GM18519 (cell line): ENCODE data around the gene PSRC1.

Experiments
- ATAC-seq: cut with Tn5 transposase; IDR thresholded peaks from one replicate; pipeline ENCODE4 v1.9.1; 2021; ENCODE audit warnings: mild to moderate bottlenecking, moderate library complexity; ENCODE audit not compliant: unreplicated experiment, low FRiP score

Gene PSRC1

DNA sequence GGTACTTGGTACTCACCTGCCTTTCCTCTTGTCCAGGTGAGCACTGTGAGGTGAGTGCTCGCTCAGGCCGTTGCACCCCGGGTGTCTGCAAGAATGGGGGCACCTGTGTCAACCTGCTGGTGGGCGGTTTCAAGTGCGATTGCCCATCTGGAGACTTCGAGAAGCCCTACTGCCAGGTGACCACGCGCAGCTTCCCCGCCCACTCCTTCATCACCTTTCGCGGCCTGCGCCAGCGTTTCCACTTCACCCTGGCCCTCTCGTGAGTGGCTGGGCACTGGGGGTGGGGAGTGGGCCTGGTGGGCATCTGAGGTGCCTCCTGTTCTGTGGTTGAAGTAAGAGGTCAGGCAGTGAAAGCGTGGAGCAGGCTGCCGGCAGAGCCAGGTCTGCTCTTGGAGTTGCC lies 21.9 kb downstream of the PSRC1 start:
- ATAC-seq, result no peak

DNA sequence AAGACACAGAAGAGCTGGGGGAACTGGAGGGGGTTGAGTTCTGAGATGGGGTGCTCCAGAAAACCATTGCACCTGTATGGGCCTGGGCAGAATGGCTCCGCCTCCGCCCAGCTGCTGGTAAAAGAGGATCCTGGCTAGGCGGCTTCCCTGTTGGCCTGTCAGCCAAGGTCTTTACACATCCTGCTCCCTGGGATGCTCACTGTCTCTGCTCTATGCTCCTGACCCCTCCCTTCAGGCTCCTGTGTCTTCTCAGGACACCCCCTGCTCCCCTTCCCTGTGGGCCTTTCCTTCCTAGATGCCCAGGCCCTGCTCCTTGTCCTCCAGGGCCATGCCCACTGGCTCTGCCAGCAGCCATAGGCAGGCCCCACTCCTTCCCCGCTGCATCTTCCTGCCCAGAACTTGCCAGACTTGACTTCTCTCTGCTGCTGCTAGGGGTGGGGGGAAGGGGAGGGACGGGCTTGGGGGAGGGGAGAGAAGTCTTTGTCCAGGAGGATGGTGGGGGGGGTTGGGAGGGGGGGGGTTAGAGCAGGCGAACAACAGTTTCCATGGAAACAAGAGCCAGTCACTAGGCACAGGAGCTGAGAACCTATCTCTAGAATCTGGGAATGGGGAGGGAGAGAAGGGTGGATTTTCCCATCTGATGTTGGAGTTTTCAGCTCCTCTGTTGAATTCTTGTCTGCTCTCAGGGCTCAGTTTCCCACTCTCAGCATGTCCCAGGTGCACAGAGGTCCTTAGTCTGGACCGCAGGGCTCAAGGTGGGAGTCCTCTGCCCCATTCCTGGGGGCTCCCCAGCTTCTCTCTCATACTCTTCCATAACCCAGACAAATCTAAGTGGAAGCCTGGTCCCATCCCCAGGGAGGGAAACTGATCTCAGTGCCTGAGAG lies 23.0 kb downstream of the PSRC1 start:
- no peak for ATAC-seq

DNA sequence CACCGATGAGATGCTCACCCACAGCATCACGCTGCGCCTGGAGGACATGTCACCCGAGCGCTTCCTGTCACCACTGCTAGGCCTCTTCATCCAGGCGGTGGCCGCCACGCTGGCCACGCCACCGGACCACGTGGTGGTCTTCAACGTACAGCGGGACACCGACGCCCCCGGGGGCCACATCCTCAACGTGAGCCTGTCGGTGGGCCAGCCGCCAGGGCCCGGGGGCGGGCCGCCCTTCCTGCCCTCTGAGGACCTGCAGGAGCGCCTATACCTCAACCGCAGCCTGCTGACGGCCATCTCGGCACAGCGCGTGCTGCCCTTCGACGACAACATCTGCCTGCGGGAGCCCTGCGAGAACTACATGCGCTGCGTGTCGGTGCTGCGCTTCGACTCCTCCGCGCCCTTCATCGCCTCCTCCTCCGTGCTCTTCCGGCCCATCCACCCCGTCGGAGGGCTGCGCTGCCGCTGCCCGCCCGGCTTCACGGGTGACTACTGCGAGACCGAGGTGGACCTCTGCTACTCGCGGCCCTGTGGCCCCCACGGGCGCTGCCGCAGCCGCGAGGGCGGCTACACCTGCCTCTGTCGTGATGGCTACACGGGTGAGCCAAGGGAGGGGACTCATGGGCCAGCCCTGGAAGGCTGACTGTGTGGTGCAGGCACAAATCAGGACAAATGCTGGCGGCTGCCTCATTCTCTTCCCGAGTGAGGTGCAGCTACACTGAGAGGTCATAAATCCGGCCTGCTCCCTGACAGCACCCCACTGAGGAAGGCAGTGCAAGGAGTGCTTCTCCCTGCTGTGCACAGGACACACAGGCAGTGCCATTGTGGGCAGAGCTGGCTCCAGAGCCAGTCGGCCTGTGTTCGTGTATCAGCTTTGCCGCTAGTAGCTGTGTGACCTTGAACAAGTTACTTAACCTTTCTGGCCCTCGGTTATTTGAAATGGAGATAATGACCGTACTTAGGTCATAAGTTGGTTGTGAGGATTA lies 24.2 kb downstream of the PSRC1 start:
- ATAC-seq, result no peak

DNA sequence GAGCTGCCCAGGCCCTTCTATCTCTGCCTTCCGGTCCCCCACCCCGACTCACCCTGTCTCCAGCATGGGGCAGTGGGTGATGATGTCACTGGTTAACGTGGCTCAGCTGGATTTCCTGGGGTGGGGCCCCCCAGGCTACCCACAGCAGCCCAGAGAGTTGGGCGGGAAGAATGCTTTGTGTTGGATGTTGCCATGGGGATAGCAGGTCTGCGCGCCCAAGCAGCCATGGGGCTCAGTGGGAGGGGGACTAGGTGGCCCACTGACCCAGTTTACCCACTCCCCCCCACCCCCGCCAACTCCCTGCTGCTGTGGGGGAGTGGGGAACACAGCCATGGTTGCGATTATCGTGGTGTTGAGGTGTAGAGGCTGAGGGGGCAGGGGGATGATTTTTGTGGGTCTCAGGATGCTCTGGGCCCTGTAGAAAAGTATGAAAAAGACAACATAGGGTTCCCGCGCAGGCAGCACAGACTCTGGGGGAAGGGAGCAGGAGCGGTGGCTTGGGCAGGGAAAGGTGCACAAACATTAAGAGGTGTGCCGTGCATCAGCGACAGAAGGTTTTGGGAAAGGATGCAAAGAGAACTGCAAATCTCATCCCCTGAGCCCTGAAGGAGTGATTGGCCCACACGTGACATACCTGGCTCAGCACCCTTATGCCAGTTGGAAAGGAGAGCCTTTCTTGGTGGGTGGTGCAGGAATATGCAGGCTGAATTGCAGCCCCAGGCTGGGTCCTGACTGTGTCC lies 25.1 kb downstream of the PSRC1 start:
- no peak for ATAC-seq

DNA sequence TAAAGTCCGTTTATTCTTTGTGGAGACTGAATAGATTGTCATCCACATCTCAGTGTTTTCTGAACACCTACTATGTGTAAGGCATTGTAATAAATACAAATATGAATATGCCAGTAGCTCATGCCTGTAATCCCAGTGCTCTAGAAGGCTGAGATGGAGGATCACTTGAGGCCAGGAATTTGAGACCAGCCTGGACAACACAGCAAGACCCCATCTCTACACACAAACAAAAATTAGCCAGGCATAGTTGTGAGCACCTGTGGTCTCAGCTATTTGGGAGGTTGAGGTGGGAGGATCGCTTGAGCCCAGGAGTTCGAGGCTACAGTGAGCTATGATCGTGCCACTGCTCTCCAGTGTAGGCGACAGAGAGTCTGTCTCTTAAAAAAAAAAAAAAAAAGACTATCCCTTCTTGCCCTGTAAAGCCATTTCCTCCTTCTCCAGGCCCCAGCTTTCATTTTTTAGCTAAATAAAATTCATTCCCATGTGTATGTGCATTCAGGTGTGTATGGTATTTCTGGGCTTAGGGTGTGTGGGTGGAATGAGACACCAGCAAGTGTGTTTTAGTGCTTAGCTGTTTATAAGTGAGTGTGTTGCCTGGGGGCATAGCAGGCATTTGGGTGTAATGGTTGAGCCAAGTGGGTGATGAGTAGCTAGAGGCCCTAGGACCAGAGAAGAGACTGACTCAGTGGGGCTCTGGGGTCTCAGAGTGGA lies 25.8 kb downstream of the PSRC1 start:
- ATAC-seq, result no peak

DNA sequence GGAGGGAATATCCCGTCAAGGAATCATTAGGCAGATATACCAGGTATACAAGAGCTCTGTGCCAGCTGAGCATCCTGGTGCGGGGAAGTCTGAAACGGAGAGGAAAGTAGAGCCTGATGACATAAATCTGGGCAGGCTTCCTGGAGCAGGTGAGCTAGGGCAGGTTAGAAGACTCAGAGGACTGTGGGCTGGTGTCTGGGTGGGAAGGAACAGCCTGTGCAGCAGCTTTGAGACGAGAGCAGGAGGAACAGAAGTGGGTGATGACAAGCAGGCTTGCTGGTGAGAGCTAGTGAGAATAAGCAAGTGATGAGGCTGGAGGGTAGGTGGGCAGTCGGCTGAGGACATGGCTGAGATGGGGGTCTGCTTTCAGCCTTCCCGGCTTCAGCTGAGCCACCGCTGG lies 26.9 kb downstream of the PSRC1 start:
- no peak for ATAC-seq

DNA sequence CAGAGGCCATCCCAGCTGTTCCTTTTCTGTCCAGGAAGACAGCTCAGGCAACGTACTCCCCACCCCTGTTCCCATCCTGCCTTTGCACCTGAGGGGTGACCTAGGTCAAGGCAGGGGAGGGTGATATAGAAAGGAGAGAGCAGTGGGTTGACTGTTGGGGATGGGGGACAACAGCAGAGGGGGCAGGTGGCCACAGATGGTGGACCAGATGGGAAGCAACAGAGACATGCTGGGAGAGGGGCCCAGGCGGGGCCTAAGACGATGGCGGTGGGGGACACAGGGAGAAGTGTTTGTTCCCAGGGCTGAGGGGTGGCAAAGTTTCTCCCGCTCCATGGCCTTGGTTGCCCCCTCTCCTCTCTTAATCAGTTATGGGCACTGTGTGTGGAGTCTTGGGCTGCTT lies 27.3 kb downstream of the PSRC1 start:
- ATAC-seq, result no peak

DNA sequence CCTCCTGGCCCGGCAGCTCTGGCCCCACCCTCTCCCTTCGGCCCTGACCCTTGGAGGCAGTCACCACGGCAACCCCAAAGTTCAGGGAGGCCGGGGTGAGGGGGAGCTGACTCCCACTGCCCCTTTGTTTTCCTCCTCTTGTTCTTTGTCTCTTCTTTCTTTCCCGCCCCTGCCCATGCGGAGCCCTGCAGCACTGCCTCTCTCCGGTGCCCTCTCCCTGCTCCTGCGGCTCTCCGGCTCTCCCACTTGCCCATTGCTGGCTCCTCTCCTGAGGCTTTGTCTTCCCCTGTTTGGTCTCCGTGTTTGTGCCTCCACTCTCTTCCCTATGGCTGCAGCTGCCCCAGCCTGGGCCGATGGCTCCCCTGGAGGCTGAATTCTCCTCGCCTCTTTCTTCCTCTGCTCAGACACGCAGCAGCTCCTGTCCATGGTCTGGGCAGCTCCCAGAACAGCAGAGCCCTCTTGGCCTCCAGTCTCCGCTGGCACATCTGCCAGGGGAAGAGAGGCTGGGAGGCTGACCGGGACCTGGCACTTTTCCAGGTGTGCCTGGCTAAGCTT lies 27.8 kb downstream of the PSRC1 start:
- ATAC-seq, result no peak

DNA sequence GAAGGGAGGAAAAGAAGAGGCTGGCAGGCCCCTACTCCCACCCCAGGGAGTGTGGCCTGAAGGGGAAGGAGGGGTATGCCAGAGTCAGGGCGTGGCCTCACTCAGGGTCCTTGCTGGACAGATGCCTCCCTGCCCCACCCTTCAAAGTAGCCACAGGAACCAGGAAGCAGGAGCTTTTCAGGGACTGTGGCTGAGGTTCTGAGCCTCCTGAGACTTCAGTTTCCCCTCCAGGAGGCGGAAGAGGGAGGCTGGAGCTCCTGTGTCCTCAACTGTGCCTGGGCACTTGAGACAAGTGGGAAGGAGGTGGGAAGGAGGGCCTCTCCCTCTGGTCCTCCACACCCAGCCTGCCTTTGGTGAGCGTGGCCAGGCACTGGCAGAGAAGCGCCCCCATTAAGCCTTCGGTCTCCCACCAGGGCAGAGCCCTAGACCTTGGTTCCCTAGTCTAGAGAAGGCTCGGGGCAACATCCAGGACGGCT lies 28.3 kb downstream of the PSRC1 start:
- no peak for ATAC-seq

DNA sequence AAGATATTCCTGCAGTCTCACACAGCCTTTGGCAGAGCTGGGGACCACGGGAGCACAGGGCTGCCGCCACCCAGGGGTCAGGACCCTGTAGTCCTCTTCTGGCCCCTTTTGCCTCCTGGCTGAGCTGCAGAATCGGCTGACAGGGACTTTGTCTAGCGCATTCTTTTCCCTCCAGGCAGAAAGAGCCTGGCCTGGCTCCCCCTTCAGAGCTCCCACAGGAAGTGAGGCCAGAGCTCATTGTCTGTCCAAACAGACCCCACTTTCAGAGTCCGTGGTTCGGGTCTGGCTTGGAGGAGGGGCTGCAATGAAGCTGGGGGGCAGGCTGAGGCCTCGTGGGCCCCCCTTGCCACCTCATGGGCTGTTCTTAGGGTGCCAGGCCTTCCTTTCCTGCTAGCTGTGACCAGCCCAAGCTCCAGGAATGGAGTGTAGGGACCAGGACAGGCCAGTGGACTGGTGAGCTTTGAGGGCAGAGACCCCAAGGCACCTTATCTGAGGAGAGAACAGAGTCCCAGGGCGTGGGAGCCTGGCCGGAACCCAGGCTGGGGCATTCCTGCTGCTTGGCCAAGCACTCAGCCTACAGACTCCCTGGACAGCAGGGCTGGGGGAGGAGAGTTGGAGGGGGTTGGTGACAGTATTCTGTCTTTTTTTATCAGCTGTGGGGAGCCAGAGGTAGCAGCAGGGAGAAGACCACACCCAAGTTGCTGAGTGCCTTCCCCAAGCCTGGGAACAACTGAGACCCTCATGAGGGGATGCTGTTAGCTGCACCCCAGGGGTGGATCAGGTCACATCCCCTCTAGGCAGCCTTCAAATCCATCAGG lies 28.9 kb downstream of the PSRC1 start:
- ATAC-seq, result no peak

DNA sequence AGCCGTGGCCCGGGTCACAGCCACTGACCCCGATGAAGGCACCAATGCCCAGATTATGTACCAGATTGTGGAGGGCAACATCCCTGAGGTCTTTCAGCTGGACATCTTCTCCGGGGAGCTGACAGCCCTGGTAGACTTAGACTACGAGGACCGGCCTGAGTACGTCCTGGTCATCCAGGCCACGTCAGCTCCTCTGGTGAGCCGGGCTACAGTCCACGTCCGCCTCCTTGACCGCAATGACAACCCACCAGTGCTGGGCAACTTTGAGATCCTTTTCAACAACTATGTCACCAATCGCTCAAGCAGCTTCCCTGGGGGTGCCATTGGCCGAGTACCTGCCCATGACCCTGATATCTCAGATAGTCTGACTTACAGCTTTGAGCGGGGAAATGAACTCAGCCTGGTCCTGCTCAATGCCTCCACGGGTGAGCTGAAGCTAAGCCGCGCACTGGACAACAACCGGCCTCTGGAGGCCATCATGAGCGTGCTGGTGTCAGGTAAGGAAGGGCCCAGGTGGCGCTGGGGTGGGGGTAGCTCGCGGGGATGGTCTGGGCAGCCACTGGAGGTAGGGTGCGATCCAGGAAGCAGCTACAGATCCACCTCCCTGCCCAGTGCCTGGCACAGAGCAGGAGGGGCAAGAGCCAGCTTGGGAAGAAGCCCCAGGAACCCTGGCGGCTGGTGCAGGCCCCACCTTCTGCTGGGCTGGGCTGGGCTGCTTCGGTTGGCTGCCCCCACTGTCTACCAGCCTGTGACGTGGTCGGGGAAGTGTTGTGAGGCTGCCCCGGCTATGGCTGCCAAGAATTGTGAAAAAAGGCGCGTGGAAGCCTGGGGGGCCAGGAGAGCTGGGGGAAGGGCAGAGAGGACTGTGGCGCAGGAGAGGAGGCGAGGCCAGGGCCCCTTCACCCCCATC lies 29.8 kb downstream of the PSRC1 start:
- no peak for ATAC-seq

DNA sequence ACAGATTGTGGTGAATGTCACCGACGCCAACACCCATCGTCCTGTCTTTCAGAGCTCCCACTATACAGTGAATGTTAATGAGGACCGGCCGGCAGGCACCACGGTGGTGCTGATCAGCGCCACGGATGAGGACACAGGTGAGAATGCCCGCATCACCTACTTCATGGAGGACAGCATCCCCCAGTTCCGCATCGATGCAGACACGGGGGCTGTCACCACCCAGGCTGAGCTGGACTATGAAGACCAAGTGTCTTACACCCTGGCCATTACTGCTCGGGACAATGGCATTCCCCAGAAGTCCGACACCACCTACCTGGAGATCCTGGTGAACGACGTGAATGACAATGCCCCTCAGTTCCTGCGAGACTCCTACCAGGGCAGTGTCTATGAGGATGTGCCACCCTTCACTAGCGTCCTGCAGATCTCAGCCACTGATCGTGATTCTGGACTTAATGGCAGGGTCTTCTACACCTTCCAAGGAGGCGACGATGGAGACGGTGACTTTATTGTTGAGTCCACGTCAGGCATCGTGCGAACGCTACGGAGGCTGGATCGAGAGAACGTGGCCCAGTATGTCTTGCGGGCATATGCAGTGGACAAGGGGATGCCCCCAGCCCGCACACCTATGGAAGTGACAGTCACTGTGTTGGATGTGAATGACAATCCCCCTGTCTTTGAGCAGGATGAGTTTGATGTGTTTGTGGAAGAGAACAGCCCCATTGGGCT lies 30.6 kb downstream of the PSRC1 start:
- ATAC-seq, result no peak

DNA sequence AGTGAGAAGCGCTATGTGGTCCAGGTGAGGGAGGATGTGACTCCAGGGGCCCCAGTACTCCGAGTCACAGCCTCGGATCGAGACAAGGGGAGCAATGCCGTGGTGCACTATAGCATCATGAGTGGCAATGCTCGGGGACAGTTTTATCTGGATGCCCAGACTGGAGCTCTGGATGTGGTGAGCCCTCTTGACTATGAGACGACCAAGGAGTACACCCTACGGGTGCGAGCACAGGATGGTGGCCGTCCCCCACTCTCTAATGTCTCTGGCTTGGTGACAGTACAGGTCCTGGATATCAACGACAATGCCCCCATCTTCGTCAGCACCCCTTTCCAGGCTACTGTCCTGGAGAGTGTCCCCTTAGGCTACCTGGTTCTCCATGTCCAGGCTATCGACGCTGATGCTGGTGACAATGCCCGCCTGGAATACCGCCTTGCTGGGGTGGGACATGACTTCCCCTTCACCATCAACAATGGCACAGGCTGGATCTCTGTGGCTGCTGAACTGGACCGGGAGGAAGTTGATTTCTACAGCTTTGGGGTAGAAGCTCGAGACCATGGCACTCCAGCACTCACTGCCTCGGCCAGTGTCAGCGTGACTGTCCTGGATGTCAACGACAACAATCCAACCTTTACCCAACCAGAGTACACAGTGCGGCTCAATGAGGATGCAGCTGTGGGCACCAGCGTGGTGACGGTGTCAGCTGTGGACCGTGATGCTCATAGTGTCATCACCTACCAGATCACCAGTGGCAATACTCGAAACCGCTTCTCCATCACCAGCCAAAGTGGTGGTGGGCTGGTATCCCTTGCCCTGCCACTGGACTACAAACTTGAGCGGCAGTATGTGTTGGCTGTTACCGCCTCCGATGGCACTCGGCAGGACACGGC lies 31.4 kb downstream of the PSRC1 start:
- ATAC-seq, result no peak

DNA sequence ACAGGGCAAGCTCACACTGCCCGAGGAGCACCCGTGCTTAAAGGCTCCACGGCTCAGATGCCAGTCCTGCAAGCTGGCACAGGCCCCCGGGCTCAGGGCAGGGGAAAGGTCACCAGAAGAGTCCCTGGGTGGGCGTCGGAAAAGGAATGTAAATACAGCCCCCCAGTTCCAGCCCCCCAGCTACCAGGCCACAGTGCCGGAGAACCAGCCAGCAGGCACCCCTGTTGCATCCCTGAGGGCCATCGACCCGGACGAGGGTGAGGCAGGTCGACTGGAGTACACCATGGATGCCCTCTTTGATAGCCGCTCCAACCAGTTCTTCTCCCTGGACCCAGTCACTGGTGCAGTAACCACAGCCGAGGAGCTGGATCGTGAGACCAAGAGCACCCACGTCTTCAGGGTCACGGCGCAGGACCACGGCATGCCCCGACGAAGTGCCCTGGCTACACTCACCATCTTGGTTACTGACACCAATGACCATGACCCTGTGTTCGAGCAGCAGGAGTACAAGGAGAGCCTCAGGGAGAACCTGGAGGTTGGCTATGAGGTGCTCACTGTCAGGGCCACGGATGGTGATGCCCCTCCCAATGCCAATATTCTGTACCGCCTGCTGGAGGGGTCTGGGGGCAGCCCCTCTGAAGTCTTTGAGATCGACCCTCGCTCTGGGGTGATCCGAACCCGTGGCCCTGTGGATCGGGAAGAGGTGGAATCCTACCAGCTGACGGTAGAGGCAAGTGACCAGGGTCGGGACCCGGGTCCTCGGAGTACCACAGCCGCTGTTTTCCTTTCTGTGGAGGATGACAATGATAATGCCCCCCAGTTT lies 32.3 kb downstream of the PSRC1 start:
- ATAC-seq, result no peak

DNA sequence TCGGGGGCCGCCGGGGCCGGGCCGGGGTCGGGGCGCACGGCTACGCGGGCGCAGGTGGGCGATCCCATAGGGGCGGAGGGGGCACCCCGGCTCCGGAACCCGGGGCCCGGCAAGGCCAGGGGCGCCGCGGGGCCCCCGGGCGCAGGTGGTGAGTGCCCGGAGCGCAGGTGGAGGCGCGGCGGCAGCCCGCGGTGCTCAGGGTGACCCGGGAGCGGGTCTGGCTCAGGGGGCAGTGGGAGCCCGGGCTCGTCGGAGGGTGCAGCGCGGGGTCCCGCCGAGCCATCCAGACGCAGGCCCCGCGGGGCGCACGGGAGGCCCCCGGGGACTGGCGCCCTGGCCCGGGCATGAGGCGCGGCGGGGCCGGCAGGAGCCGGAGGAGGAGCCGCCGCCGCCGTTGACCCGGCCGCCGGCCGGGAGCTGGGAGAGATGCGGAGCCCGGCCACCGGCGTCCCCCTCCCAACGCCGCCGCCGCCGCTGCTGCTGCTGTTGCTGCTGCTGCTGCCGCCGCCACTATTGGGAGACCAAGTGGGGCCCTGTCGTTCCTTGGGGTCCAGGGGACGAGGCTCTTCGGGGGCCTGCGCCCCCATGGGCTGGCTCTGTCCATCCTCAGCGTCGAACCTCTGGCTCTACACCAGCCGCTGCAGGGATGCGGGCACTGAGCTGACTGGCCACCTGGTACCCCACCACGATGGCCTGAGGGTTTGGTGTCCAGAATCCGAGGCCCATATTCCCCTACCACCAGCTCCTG lies 33.1 kb downstream of the PSRC1 start:
- no peak for ATAC-seq
